Kidney (tissue), 14 donors: ENCODE measurements around the gene SSR4. TPM values are rescaled to one million over a fixed set of nuclear protein-coding genes. Genes with fewer than 3 reads are reported as not detected.
A peak's percentile ranks its signal among the peaks of the same experiment; 100 is the strongest.

Source experiments
- DNase-seq, 5 donors: peaks; one replicate each; pipeline ENCODE4 v3.0.0-alpha.2; 2013 to 2020
- FAIRE-seq: peaks from 2 replicates; lab custom pipeline; 2012; peaks lifted over from hg19 to GRCh38; lab: Jason Lieb, UNC
- H3K27ac ChIP-seq, 2 donors: one replicate each; pipeline ENCODE4 v1.7.0; 2013; ENCODE audit warnings: low read depth in 2 of 2, low read length in 2 of 2, inconsistent platforms in 1 of 2
- H3K27me3 ChIP-seq: one replicate; pipeline ENCODE4 v1.7.1; 2013; ENCODE audit warnings: low read length, inconsistent platforms; ENCODE audit not compliant: control insufficient read depth, insufficient read depth
- H3K36me3 ChIP-seq, 3 donors: one replicate each; pipeline versions ENCODE4 v1.7.0 to v1.7.1; 2013; ENCODE audit warnings: low read length in 3 of 3, control low read depth in 1 of 3, inconsistent platforms in 1 of 3; ENCODE audit not compliant: insufficient read depth in 3 of 3, control insufficient read depth in 2 of 3
- H3K4me1 ChIP-seq, 3 donors: one replicate each; pipeline versions ENCODE4 v1.7.0 to v1.7.1; 2013; ENCODE audit warnings: low read length in 3 of 3, inconsistent platforms in 1 of 3, low read depth in 1 of 3; ENCODE audit not compliant: control insufficient read depth in 2 of 3, insufficient read depth in 2 of 3
- H3K4me3 ChIP-seq, 3 donors: one replicate each; pipeline versions ENCODE4 v1.7.0 to v1.8.1; 2013; ENCODE audit warnings: low read length in 3 of 3, control low read depth in 1 of 3, inconsistent platforms in 1 of 3
- H3K9ac ChIP-seq, 3 donors: one replicate each; pipeline versions ENCODE4 v1.7.0 to v1.7.1; 2013; ENCODE audit warnings: low read length in 3 of 3, control low read depth in 1 of 3, inconsistent platforms in 1 of 3
- H3K9me3 ChIP-seq, 3 donors: one replicate each; pipeline versions ENCODE4 v1.7.0 to v1.7.1; 2013; ENCODE audit warnings: low read length in 3 of 3, control low read depth in 1 of 3, inconsistent platforms in 1 of 3; ENCODE audit not compliant: control insufficient read depth in 2 of 3, insufficient read depth in 1 of 3
- intact Hi-C: fragments of 100-400 bp; cut with DNase I; formaldehyde crosslinking; loops from one replicate; pipeline ENCODE4 v1.11.1; 2022
- polyA plus RNA-seq: library from polyadenylated mRNA; stranded (reverse); fragments of 350-450 nt; fragmentation: Illumina TruSeq; extraction: RNeasy Lipid Tissue Mini Kit (QIAGEN cat#74804); gene quantifications from one replicate; pipeline ENCODE4 v1.2.3, GENCODE V29; 2014; ENCODE audit warnings: low read depth, low replicate concordance; ENCODE audit not compliant: insufficient read depth
- total RNA-seq: library from RNA; stranded (reverse); fragmentation: NEBNext Ultra II Directional; extraction: Animal tissue kit (Norgen Biotek cat#: 25700); gene quantifications from one replicate; pipeline ENCODE4 v1.2.1, GENCODE V29; 2021
- TF ChIP-seq, protein P1 (sequence below): IDR thresholded peaks from 3 replicates; pipeline ENCODE4 v1.5.1; 2012; ENCODE audit warnings: mild to moderate bottlenecking, moderate library complexity, borderline replicate concordance; ENCODE audit not compliant: insufficient read depth; ENCODE audit errors: extremely low read depth
- donor health status: control.
- donor health status: control.
- donor health status: control.
- donor health status: control.
- donor health status: control.
- donor health status: DM: yes; HTN: yes; CAD: no.
- donor health status: Normal renal cell carcinoma (clear cell type).

Gene SSR4
- total and polyA plus RNA-seq, 2 donors from 2014 or later, result 226 to 473 TPM

DNA sequence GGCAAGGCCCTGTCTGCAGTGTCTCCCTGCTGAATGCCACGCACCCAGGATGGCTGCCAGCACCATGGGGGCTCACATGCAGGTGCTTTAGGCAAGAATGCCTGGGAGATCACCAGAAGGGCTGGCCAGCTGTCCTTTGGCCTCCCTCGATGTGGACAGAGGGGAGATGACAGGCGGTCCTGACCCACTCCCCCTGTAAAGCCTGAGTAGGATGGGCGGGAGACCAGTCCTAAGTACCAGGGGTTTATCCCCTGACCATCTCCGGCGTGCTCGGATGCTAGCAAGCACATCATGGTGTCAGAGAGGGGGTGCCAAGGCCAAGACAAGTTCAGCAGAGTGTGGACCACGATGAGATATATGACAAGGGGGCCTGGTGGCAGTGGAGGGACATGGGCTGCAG is 30.6 kb downstream of the SSR4 start:
- no peak overlapping the region for H3K27ac ChIP-seq
- H3K27me3 ChIP-seq, result no peaks in the 10 kb centered on the region
- no peaks in the 10 kb centered on the region for H3K9me3 ChIP-seq
- H3K9ac ChIP-seq, result no peak overlapping the region
- no peak overlapping the region for H3K4me3 ChIP-seq
- H3K4me1 ChIP-seq, result no peaks in the 10 kb centered on the region
- FAIRE-seq (no peak), DNase-seq (no peak)
- intact Hi-C loops, result no loop called here
- TF ChIP-seq, protein P1, sequence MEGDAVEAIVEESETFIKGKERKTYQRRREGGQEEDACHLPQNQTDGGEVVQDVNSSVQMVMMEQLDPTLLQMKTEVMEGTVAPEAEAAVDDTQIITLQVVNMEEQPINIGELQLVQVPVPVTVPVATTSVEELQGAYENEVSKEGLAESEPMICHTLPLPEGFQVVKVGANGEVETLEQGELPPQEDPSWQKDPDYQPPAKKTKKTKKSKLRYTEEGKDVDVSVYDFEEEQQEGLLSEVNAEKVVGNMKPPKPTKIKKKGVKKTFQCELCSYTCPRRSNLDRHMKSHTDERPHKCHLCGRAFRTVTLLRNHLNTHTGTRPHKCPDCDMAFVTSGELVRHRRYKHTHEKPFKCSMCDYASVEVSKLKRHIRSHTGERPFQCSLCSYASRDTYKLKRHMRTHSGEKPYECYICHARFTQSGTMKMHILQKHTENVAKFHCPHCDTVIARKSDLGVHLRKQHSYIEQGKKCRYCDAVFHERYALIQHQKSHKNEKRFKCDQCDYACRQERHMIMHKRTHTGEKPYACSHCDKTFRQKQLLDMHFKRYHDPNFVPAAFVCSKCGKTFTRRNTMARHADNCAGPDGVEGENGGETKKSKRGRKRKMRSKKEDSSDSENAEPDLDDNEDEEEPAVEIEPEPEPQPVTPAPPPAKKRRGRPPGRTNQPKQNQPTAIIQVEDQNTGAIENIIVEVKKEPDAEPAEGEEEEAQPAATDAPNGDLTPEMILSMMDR, result no peak
- H3K36me3 ChIP-seq, result no peaks in the 10 kb centered on the region

GRCh38 chrX:153827016-153827415 is 32.5 kb downstream of the SSR4 start:
- H3K4me1 ChIP-seq, result no peaks in the 10 kb centered on the region
- no peak overlapping the region for H3K27ac ChIP-seq
- no peaks in the 10 kb centered on the region for H3K27me3 ChIP-seq
- H3K9me3 ChIP-seq, result no peaks in the 10 kb centered on the region
- FAIRE-seq (no peak), DNase-seq (no peak)
- no peaks in the 10 kb centered on the region for H3K36me3 ChIP-seq
- TF ChIP-seq, protein P1, result no peak
- intact Hi-C loops, result no loop called here
- no peak overlapping the region for H3K4me3 ChIP-seq
- no peak overlapping the region for H3K9ac ChIP-seq

- FAIRE-seq (no peak), DNase-seq (no peak)
- Histone ChIP-seq H3K9me3 (no peaks in the 10 kb centered on the region), H3K4me1 (no peaks in the 10 kb centered on the region), H3K27ac (no peak overlapping the region), H3K4me3 (no peak overlapping the region), H3K9ac (no peak overlapping the region), H3K27me3 (no peaks in the 10 kb centered on the region), H3K36me3 (no peaks in the 10 kb centered on the region)
- TF ChIP-seq, protein P1, result no peak
- intact Hi-C loops, result no loop called here
Measured at GRCh38 chrX:153827903-153828302, 33.4 kb downstream of the SSR4 start.

DNA sequence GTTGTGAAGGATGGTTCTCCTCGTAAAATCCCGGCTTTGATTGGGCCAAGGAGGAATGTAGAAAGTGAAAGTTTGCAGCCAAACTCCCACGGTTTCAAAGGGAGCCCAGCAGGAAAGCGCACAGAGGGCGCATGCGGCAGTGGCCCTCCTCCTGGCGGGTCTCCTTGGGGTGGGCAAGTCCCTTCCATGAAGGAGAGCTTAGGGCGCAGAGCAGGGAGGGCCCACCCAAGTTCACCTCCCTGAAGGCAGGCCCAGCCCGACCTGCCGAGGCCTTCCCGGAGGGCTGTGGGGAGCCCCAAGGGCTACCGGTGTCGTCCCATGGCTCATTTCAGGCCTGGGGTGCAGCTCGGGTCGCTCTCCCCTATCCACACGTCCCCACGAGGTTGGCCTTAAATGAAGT is 33.8 kb downstream of the SSR4 start:
- H3K9ac ChIP-seq, result no peak overlapping the region
- H3K27ac ChIP-seq, result no peak overlapping the region
- intact Hi-C loops, result no loop called here
- no peaks in the 10 kb centered on the region for H3K36me3 ChIP-seq
- H3K27me3 ChIP-seq, result no peaks in the 10 kb centered on the region
- TF ChIP-seq, protein P1, result no peak
- FAIRE-seq (no peak), DNase-seq (peak in 1 of 5 donors; percentile 28)
- no peak overlapping the region for H3K4me3 ChIP-seq
- no peaks in the 10 kb centered on the region for H3K4me1 ChIP-seq
- no peaks in the 10 kb centered on the region for H3K9me3 ChIP-seq
